Measurements from ENCODE around the gene KLF15.

KLF15 gene

DNA sequence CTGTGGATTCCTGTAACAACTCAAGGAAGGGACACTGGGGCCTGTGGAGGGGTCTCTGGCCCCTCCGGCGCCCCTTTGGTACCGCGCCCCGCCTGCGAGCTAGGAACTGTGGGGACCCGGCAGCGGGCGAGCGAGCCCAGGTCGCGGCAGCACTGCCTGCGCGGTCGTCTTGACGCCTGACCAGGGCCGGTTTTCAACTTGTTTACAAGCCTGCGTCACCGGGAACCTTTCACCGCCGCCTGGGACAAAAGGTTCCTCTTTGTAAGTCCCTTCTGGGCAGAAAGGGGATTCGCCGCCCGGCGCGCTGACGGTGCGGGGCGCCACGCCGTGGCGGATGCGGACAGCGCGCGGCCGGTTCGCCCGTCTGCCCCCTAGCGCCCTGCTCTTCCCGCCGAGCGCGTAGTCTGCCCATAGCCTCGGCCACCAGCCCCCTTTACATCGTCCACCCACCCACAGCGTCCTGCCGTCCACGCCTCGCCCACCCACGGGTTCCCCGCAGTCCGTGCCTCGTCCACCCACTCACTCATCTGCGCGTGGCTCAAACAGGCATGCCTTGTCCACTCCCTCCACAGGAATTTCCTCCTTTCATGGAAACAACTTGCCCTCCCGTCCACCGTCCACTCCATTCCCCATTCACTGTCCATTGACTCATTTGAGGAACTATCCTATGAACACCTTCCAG, 32.0 kb upstream of the KLF15 start:
- no peak for DNase-seq (ENCODE audit: low read depth in 2 of 2)

DNA sequence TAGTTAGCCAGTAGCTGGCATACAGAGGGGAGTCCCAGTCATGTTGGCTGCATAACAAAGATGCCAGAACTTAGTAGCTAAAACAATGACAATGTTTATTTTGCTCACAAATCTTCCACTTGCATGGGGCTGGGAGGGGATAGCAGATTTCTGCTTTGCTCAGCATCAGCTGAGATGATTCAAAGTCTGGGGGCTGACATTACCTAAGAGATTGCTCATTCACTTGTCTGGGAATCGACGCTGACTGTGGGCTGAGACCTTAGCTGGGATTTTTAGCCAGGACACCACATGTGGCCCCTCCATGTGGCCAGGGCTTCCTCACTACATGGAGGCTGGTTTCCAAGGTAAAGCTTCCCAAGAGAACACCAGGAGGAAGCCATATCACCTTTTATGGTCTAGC, 24.8 kb upstream of the KLF15 start:
- DNase-seq (ENCODE audit: low read depth in 2 of 2): no peak

DNA sequence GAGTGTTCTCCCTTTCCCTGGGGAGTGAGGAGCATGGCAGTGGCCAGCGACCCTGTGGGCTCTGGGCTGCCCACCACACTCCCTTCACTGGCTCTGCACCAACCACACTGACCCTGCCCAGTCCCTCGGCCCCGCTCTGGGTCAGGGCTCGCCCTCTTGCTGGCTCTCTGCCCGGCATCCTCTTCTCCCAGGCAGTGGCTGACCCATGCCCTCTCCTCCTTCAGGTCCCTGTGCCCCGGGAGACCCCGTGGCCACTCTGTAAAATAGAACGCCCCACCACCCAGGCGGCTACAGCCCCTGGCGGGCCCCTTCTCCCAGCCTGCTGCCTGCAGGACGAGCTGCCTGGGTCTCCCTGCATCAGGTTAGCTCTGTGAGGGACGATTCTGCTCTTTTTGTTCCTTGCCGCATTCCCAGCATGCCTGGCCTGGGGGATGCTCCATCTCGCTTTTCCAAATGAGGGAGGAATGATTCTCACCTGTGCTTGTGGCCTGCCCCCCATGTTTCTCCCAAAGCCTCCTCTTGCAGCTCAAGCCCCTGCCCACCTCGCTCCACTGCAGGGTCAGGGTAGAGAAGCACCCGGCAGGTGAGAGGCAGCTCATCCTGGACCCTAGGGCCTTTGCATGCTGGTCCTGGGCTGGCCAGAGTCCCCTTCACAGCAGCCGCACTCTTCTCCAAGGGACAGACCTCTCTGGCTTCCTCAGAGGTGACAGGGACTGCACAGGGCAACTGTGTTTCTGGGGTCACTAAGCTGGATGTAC, 23.0 kb upstream of the KLF15 start:
- DNase-seq (ENCODE audit: low read depth in 2 of 2): no peak

DNA sequence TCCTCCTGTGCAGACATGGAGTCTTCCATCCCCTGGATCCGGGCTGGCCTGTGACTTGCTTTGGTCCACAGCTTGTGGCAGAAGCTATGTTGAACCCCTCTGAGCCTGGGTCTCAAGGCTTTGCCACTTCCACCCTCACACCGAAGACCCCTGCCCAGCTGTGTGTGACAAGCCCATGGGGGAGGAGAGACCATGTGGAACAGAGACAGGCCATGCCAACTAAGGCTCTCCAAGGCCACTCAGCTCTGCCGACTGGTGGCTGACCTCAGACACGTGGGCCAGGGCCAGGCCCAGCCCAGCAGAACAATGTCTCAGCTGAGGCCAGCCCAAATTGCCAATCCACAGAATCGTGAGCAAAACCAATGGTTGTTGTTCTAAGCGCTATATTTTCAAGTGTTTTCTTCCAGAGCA, 21.1 kb upstream of the KLF15 start:
- no peak for DNase-seq (ENCODE audit: low read depth in 2 of 2)

DNA sequence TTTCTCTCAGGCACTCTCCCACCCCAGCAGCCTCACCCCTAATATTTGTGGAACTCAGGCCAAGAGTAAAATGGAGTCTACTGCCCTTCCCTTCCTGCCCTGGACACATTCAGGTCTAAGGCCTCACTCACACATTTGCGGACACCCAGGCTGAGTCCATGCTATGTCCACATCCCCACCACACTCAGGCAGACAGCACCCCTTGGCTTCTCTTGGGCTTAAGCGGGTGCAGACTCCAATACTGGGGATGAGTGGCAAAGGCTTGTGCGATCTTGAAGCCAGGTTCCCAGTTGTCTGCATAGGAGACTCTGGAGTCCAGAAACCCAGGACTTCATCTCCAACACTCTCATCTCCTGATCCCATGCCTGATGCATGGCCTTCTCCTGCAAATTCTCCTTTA, 20.0 kb upstream of the KLF15 start:
- no peak for DNase-seq (ENCODE audit: low read depth in 2 of 2)

DNA sequence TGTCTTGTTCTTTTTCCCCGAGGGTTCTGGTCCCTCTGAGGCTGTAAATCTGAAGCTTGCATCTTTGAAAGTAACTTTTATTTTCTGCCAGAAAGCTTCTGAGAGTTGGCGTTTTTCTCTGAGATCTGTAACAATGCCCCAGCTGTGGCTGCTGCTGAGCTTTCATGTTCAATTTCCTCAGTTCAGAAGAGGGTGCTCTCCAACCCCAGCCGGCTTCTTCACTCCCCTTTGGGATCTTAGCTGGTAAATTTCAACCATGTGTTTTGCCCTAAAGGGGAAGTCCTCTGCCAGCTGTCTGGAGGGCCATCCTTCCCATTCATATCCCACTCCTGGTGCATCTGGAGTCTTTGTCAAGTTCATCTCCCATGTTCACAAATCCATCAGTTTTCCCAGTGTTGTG, 19.2 kb upstream of the KLF15 start:
- DNase-seq (ENCODE audit: low read depth in 2 of 2): no peak

DNA sequence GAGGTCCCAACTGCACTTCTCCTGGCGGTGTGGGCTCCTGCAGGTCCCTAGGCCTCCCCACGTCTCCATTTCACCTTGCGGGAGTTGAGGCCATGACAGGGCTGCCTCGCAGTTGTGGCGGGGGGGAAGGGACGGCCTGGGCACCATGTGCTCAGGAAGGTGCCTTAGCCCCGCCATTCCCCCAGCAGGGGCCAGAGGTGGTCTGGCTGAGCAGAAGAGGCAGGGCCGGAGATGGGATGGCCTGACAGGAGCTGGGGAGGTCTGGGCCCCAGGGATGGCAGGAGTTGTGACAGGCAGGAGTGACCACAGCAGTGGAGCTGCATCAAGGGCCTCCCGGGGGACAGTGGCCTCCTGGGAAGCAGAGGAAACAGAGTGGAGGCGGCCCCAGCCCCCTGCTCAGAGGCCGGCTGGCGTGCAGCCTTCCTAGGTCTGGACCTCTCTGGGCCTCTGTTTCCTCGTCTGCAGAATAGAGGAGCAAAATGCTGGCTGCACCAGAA, 18.7 kb upstream of the KLF15 start:
- no peak for DNase-seq (ENCODE audit: low read depth in 2 of 2)

DNA sequence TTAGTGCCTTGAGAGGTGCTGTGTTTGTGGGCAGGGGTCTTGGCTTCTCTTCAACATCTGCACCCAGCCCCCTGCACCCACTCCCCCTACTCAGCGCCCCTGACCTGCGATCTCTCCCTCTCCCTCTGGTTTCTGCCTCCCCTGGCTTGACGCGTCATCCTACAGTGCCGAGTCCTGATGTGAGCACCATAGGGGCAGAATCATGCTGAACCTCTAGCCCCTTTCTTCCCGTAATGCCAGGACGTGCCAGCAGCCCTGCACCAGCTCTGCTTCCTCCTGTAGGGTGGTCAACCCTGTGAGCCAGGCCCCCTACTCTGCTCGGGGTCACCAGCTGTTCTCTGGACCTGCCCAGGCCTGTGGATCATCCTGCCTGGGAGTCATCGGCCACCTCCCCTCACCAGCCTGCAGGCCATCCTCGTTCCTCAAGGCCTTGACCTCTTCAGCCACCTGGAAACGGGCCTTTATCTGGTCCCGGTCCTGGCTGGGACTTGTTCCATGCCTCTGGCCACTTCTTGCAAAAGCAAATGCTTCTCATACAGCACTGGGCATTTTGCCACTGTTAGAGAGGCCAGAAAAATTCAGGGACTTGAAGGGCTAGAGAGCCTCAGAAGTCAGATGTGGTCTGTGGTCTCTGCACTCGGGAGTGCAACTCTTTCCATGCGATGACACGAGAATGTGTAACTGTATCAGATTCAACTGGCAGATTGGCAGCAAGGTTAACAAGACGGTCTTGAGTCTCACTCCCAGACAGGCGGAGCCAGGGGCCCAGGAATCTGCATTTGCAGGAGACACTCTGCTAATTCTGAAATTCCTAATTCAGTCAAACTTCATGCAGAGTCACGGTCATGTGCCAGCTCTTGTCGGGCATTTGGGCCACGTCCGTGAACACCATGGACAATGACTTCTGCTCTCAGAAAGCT, 16.7 kb upstream of the KLF15 start:
- no peak for DNase-seq (ENCODE audit: low read depth in 2 of 2)

DNA sequence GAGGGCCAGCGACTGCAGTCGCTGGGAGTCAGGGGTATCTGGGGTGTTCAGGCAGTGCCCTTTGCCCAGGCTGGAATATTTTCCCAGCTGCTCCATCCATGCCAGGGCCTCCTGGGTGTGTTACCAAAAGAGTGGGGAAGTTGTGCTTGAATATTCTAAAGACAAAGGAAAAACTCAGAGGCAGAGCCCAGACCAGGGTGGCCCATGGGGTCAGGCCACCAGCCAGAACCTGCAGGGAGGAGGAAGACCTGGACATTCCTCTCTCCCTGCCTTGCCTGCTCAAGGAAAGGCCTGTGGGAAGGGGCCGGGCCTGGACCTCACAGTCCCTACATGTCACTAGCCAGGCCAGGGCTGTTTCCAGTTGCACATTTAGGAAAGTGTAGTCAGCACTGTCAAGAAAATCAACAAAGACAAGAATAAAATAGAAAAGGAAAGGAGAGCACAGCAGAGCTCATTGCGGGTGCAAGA, 16.0 kb upstream of the KLF15 start:
- DNase-seq (ENCODE audit: low read depth in 2 of 2): no peak

DNA sequence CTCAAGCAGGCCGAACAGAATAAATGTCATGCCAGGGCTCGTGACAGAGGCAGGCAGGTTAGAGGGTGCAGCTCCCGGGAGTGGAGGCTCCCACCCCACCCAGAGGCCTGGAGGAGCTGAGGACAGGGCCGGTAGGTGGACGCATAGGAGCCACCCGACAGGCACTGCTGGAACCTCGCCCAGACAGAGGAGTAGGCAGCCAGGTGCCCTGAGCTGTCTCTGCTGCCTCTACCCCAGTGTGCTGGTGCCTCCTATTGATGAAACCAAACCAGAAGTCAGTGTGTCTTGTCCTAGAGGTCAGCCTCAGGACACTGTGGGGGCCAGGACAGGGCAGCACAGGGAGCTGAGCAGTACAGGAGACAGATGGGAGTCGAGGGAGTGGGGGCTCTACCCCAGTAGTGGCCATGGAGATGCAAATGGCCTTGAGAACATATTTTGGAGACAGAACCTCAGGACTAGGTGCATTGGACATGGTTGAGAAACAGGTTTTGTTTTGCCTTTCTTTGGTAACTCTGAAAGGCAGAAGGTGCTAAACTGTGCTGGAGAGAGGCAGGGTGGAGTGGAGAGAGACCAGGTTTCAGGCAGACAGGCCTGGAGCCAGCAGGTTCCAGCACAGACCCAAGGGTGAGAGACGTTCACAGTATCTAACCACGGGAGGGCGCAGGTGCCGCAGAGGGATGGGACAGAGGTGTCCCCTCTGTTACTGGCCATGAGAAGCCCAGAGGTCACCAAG, 15.4 kb upstream of the KLF15 start:
- DNase-seq (ENCODE audit: low read depth in 2 of 2): no peak

DNA sequence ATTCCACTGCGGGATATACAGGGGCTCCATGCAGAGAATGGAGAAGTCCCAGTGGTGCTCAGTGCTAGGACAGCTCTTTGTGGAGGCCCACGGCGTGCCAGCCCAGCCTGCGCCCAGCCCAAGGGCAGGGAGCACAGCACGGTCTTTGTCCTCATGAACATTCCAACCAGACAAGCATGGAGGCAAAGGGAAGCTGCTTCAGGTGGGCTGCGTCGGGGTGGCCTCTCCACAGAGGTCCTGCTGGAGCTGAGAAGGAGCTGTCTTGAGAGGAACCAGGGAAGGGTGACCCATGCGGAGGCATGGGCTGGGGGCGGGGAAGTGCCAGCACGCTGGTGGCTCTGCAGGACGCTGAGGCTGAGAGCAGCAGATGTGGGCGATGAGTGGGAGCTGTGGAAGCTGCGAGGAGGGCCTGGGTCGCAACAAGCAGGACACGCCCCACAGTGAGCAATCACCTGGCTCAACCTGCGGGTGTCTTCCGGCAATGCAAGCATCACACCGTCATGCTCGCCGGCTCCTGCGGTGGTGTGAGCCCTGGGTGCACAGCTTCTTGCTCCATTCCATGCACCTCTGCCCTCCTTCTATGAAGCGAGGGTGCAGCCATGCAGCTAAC, 14.0 kb upstream of the KLF15 start:
- DNase-seq (ENCODE audit: low read depth in 2 of 2): no peak

DNA sequence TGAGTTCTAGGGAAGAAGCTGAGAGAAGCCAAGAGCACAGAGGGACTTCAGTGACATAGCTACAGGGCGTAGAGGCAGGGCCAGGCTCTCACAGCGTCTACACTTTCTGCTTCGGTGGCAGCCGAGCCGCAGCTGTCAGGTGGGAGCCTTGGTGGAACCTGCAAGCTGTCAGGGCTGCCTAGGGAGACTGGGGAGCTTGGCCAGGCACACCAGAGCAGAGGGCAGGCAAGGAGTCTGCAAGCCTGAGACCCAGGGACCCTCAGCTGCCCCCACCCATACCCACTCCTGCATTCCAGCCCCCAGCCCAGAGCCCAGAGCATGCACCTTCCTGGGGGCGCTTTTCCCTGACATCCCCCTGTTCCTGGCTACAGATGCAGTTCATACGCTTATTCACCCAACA, 13.4 kb upstream of the KLF15 start:
- DNase-seq (ENCODE audit: low read depth in 2 of 2): no peak

DNA sequence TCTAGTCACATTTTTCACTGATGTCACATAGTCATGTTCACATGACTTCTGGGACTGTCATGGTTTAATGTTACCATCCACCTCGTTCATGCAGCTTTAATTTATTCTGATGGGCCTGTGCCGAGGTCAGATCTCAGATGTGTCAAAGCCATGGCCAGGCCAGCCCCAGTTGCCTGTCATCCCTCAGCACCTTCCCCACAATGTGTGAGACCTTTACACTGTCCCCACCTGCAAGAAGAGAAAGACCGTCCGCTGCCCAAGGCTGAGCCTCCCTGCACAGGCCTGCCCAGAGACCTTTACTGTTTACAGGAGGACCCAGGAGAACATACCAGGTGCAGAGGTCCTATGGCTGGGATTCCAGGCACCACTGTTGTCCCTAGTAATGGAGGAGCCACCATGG, 12.8 kb upstream of the KLF15 start:
- DNase-seq (ENCODE audit: low read depth in 2 of 2): no peak

DNA sequence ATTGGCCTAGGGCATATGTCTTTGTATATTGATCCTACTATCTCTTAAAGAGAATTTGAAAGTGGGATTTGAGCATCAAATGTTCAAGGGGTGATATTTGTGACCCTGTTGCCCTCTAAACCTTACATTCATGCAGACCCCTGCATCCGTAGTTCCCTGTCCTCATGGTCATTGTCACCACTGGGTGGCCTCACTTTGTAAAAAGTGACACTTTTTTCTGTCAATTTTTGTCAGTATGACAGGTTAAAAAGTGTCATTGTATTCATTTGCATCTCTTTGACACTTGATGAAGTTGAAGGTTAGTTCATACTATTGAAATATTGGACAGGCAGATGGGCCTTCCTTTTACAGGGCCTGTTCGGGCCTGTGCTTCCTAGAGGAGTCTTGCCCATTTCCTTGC, 12.3 kb upstream of the KLF15 start:
- DNase-seq (ENCODE audit: low read depth in 2 of 2): no peak

DNA sequence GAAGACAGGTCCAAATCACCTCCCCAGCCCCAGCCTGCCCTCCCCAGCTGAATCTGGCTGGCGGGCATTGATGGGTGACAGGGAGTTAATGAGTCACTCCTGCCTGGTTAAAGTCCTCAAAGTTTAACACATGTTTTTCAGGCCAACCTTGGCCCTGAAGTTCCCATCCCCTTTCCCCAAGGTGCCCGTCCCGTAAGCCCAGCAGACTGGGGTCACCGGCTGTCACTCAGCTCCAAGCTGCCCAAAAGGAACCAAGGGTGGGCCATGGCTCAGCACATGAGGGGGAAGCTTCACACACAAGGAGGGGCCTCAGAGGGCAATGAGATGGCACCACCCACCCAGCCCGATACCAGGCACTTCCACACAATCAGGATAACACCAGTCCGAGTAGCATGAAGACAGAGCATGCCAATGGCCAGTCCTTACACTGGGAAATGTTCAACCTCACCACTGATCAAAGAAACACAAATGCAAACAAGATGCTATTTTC, 10.2 kb upstream of the KLF15 start:
- DNase-seq (ENCODE audit: low read depth in 2 of 2): no peak

DNA sequence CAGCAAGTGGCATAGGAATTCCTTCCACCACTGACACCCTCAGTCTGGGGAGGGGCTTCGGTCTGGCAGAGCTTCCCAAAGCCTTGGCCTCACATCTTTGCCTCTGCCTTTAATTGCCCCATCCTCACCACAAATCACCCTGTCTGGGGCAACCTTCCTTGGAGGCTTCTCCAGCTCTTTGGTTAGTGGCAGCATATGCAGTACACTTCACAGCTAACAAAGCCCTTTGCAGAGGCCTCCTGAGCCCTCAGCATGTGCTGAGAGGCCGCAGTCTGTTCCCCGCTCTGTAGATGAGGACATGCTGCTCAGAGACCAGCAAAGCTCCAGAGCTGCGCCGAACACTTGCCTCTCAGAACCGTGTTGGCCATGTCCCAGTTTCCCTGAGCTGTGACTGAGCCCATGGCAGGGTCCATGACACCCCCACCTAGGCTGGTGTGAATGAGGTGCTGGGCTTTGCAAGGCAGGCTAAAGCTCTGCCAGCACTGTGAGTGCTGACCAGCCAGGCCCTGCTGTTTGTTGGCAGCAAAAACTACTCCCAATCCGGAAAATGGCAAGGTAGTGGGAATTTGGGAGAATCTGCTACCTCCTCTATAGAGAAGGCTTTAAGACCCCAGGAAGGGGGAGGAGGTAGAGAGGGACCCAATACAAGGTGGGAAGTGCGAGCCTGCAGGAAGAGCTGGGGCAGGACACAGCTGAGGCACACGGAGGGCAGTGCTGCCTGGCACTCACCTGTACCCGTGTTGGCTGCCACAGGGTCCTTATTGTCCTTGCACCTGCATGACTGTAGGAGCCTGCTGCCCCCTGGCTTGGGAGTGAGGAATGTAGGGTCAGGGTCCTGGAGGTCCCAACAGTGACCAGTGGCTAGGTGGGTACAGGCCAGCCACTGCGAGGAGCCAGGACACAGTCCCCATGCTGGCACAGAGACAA, 8.4 kb upstream of the KLF15 start:
- no peak for DNase-seq (ENCODE audit: low read depth in 2 of 2)

DNA sequence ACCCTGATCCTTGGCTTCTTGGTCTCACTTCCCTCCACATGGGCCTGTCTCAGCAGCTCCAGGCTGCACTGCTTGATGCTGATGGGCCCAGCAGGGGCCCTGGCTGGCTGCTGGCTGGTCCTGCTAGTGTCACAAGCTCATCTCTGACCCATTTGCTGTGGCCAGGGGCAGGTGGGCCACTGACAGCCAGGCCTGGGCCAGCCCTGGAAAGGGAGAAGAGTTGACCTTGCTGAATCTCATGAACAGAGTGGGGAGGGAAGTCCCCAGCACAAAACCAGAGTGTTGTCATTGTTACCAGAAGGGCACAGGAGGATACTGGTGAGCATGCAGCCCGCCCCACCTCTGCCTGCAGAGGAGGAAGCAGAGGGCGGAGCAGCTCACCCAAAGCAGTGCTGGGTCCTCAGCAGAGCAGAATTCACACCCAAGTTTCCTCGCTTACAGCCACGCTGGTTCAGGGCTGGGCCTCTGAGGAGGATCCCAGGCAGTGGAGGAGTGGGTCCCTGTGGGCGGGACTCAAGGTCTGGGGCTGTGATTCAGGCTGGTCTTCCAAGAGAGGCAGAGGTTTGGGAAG, 7.6 kb upstream of the KLF15 start:
- no peak for DNase-seq (ENCODE audit: low read depth in 2 of 2)

DNA sequence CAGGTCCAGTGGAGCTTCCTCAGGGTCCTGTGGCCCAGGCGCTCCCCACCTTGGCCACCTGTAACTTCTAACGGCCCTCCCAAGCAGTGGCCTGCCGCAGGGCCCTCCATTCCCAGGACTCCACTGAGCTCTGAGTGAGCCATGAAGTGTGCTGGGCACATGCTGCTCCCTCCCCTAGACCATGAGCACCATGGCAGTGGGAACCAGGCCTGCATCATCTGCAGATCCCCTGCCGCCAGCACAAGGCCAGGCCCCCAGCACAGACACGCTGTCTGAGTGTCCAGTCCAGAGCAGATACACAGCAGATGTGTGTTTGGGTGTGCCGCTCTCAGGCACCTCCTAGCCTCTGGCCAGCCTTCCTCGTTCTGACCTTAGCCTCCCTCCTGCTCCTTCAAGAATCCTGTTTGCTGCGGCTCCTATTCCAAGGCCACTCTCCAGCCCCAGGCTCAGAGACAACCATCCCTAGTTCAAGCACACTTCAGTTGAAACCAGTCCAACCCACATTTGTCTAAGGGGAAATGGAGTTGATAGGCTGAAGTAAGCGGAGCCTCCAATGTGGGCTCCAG, 7.0 kb upstream of the KLF15 start:
- DNase-seq (ENCODE audit: low read depth in 2 of 2): no peak

DNA sequence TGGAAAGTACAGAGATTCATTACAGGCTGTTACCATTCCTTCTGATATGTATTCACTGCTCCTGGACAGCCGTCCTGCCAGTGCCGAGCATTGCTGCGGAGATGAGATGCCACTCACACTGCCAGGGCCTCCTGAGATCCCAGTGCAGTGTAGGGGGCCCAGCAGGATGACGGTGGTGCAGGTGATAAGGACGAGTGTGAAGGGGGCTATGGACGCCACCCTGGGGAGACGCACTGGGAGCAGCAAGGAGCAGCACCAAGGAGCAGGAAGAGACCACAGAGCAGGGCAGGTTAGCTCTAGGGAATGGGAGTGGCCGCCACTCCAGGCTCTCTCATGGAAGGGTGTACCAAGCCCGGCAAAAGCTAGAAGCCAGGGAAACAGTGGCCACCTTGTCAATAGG, 4.0 kb upstream of the KLF15 start:
- DNase-seq (ENCODE audit: low read depth in 2 of 2): no peak
